DMS114 treated with DMSO at 0.1 percent for 48 hours (cell line): Measurements from ENCODE around the gene USP10.
"Not testable (repeated sequence)": the region's sequence is repeated elsewhere in the genome, so short reads cannot be mapped to it uniquely, and the experiment has no call there.

Experiments used
- DNase-seq: peaks from one replicate; lab custom pipeline; 2025; ENCODE audit not compliant: unreplicated experiment; lab: John Stamatoyannopoulos, UW

USP10 gene

DNA sequence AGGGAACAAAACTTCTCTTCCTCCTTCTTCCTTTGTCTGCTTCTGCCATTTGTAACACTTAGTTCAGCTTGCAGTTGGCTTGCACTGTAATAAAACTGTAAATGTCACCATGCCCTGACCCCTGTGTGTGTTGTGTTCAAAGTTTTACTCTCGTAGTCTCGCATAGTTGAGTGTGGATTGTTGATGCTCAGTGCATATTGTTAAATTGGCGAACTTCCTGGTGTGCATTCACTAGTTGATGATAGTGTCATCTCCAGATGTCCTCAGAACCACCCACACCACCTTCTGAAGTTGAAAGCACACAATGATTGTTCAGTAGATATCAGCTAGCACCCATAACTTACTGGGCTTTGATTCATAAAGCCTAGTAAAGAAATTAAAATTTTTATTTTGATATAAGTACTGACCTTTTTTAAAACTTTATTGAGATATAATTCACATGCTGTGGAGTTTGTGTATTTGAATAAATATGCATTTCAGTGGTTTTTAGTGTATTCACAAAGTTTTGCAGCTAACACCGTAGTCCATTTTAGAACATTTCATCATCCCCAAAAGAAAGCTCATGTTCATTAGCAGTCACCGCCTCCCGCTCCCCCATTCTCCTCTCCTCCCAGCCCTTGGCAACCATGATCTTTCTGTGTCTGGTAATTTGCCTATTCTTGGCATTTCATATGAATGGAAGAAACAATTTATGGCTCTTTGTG, 25.0 kb downstream of the USP10 start:
- no peak for DNase-seq

DNA sequence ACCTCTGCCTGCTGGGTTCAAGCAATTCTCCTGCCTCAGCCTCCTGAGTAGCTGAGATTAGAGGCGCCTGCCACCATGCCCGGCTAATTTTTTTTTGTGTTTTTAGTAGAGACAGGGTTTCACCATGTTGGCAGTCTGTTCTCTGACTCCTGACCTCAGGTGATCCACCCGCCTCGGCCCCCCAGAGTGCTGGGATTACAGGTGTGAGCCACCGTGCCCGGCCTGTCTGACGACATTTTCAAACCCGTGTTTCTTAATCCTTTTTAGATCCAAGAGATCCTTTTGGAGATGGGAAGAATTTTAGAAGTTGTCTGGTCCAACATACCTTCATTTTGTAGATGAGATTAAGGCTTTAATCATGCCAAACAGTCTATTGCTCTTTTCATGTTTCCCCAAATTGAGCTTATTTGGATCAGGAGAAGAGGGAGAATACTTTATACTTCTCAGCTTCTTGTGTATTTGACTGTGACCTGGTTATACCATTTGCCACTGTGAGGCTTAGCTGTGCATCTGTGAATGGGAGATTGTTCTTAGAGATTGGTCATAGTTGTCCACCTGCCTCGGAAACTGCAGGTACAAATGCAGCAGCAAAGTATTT, 25.8 kb downstream of the USP10 start:
- DNase-seq = no peak

DNA sequence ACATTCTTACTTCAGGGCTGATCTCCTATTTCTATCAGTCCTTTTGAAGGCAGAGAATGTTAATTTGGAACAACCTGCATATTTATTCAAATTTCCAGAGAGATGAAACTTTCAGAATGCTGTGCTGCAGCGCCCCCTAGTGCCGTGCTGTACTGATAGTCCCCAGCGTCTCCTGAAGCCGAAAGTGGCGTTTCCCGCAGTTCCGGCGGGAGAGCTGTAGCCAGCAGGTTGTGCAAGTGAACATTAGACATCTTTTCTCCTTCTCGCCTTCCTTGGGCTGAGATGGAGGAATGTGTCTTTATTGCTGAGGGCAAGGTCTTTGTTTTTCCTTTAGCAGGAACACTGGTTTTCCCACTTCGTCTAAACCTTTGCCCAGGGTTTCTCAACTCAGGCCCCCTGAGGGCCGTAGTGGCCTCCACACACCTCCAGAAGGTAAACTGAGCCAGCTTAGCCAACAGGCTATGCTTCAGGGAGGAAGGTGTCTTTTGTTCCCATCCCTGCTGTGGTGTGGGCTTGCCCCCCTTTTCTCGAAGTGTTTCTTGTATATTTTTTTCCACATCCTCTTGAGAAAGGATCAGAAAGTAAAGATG, 26.4 kb downstream of the USP10 start:
- peak; percentile 83 for DNase-seq

DNA sequence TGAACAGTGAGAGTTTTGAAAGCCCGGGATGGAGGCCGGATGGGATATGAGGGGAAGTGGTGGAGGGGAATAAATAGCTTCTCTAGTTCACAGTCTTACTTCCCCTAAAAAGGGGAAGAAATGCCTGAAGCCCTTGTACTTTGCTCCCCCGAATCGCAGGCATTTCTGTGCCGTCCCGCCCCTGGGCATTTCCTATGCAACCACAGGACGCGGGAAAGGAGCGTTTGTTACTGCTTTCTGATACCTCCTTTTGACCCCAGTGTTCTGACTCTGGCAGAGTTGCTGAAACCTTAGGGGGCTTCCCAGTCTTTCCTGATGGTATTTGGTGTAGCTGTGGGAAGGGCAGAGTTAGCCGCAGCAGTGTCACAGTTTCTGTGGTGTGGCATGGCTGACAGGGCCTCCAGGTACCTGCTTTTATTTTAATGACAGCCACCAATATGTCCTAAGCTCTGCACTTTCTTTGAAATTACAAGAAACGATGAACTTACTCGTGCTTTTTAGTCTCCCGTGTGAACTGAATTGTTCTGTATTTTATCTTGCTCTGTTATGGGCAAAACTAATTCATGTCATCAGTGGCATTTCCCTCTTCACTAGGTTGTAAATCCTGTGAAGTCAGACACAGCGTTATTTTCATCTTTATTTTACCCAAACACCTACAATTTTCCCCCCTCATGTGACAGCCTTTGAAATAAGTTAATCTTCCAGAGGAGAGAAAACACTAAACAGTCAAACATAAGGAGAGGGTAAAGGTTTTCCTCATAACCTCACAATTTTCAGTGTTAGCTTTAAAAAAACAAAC, 27.1 kb downstream of the USP10 start:
- DNase-seq = no peak

DNA sequence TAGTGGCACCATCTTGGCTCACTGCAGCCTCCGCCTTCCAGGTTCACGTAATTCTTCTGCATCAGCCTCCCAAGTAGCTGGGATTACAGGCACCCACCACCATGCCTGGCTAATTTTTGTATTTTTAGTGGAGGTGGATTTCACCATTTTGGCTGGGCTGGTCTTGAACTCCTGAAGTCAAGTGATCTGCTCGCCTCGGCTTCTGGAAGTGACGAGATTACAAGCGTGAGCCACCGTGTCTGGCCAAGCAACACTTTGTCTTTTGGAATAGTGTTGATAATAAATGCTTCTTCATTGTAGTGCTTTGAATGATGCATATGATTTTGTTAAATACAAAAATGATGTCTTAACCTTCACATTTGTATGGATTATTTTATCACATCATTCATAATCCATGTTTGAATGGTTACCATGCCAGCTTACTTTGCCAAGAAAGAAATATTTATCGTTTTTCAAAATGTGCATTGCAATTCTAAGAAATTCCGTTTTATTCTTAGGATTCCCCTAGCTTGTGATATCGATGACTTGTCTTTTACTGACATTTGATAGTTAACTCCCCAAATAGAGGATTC, 29.1 kb downstream of the USP10 start:
- DNase-seq = no peak

DNA sequence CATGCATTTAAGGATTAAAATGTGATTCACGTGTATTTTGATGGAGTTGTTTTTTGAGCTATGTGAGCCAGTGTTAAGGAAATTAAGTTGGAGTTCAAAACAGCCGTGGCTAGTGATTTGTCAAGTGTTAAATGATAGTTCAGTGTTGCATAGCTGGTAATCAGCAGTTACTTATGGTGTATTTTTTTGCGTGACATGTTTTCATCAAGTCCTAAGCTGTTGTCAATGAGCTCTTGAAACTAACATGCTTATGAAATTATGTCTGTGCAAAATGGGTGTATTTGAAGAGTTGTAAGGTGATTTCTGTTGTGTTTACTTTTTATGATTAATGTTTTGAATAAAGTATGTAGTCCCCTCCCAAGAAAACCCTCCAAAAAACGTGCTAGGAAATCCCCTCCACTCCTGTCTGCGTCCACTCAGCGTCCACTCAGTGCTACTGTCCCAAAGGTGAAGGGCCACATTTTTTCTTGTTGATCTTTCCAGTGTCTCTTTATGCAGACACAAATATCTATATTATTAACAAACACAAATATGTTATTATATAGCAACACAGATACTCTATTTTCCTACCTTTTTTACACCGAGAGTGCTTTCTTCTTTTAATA, 30.0 kb downstream of the USP10 start:
- DNase-seq = peak; percentile 12

DNA sequence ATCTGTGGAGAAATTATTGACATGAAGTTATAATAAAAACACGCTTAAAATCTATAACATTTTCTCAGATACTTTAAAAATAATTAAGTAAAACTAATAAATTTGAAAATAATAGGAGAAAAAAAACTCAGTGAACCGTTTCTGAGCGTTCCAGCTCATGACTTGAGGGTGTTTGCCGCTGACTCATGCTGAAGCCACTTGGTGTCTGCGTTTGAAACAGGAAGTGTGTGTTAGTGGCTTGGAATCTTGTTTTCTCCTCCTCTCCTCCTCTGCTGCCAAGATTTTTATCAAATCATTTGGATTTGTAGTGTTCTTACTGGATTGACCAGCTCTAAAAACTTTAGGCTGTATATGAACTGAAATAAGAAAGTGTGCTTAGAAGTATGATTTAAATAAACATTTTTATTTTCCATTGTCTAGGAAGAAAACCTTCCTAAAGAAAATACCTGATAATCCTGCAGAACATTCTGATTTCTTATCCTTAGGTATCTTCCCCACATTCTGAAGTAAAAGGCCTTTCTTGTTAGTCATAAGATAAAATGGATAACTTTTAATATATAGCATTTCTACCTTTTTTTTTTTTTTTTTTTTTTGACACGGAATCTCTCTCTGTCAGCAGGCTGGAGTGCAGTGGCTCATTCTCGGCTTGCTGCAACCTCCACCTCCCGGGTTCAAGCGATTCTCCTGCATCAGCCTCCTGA, 30.8 kb downstream of the USP10 start:
- peak; percentile 24 for DNase-seq

DNA sequence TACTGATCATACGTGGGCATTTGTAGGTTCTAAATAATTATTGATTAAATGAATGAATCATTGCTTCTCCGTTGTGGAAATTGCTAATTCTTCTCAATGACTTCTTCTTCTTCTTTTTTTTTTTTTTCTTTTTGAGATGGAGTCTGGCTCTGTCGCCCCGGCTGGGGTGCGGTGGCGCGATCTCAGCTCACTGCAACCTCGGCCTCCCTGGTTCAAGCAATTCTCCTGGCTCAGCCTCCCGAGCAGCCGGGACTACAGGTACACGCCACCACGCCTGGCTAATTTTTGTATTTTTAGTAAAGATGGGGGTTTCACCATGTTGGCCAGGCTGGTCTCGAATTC, 32.5 kb downstream of the USP10 start:
- not testable (repeated sequence) for DNase-seq

DNA sequence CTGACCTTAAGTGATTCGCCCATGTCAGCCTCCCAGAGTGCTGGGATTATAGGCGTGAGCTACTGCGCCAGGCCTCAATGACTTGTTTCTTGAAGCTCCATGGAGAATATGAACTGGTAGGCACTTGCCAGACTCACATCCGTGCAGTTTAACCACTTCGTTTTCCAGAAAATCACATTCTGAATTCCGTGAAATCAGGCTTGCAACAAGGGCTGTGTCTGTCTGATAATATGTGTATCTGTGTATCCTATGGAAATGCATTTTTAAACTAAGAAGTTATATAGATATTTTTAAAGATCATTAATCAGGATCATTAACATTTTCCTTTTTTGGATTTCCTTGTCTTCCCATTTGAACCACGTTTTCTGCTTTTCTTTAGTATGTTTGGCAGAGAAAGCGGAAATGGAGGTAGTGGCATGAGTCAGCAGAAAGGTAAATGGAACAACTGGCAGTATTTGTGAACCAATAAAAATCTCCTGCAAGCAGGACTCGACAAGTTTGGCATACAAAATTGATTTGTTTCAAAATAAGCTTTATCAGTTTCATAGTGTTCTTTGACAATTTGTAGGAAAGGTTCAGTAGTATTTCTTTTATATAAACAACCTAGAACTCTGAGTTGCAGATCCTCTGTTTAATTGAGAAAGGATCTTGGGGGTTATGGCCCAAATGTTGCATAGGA, 33.0 kb downstream of the USP10 start:
- DNase-seq = no peak

DNA sequence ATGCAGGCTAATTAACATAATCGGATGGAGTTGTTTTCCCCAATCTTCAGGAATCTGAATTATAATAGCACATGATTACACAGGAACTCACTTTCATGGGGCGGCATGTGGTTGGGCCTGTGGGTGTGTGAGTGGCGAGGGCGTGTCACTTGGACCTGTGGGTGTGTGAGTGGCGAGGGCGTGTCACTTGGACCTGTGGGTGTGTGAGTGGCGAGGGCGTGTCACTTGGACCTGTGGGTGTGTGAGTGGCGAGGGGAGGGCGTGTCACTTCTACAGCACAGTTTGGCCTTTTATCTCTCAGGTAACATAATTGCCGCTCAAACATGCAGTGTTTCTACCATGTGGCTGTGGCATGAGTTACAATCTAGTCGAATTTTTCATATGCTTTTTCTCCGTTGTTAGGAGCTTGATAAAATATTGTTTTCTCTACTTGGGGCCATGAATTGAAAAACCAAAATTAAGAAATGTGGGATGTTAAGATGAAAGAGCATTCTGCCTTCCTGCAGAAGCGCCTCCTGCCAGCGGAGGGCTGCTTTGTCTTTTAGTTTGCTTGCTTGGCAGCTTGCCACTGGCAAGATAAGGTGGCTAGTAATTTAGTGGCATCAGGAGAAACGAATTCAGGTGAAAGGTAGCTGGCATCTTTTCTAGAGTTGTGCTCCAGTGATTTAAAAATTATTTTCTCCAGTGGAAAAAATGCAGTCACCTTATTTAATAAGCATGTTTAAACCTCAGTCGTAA, 36.2 kb downstream of the USP10 start:
- no peak for DNase-seq

DNA sequence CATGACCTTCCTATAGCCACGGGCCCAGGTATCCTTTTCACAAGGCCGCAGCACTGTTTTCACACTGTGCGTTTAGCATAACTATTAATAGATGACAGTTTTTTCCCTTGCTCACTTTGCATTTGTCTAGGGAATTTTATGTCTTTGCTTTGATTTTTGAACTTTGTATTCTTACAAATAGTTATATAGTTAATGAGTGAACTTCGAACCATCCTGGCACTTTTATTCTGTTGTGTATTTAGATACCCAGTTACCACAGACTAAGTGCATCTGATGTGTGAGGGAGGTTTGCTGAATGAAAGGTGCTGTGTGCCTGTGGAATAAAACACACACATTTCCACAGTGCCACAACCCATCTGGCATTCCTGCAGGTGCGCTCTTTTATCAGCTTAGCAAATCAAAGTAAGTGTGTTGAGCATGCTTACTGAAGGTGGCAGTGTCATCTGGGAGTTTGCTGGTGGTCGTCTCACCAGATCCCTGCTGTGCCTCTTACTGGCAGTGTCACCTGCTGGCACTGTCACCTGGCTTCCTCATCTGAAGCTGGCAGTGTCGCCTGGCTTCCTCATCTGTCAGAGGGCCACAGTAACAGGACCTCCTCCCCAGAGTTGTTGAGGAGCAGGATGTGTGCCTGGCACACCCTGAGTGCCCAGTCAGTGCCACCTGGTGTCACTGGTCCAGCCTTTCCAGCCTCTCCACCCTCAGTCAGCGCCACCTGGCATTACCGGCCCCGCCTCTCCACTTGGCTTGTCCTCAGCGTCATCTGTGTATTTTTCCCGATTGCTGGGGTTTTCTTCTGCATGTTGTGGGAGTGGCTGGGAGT, 37.6 kb downstream of the USP10 start:
- DNase-seq = no peak

DNA sequence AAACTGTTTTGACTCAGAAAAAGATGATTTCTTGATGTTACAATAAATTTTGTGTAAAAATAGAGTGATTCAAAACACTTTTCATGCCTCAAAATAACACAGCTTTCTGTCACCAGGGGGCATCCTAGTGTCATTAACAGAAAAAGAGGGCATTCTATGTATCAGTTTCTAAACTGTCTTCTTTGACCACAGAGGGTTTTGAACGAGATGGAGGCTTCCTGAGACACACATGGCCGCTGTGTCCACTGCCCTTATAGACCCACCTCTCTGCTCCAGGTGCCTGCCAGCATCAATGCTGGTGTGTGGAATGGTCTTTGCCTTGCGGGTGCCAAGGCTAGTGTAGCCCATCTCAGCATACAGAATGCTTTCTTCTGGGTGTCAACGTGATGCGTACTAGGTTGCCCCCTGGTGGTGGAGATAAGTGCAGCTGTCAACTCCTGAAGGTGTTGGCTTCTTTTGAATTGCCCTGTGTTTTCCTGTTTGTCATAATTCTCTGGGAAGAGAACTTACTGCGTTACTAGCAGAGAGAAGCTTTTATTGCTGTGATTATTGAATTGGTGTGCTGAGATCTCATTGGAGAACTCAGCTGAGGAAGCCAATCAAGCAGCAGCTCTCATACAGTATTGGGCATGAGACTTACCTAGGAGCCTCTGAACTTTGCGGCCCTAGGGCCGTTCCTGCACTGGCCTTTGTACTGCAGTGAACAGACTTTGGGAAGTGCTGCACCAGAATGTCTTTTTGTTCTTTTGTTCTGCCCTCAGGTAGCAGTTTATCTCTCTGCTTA, 38.6 kb downstream of the USP10 start:
- peak; percentile 51 for DNase-seq

DNA sequence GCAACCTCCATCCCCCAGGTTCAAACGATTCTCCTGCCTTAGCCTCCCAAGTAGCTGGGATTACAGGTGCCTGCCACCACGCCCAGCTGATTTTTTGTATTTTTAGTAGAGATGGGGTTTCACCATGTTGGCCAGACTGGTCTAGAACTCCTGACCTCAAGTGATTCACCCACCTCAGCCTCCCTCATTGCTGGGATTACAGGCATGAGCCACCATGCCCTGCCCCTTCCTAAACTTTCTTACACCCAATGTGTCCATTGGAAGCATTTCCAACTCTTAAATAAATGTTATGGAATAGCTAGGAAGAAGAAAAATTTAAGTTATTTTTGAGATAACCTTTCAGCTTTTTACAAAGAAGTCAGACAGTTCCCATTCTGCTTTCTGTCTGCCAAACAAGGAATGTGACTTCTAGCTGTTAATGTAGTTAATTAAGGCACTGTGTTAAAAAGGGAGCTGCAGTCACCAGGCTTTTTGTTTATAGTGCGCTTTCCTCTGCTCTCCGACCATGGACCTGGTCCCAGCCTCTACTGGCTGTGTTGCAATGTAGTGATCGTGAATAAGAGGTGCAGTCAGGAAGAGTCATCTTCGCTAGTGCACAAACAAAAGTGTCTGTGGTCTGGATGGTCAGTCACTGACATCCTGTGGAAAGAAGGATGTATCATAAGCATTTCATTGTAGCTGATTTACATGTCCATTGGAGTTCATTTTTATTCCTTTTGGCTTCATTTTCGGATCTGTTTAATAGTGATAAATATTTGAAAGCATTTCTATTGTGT, 39.7 kb downstream of the USP10 start:
- no peak for DNase-seq

DNA sequence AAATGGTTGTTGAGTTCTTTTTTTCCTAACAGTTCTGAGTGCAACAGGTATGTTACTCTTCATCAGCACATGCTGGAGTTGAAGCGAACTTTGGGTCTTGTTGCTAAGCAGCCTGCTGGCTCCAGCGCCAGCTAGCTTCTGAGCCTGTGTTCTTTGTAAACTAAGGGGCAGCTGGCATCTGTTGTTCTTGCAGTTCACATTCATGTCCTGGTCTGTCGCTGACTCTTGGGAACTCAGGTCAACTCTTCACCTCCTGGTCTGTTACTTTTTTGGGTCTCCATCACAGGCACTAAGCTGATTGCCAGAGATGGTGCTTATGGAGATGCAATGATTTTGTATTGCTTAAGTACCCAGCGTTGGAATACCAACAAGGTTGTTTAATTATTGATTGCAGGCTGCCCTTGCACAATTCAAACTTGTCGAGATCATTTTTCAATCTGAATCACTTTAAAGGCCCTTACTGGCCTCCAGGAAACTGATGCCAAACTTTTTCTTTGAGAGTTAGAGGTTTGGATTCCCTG, 40.9 kb downstream of the USP10 start:
- DNase-seq = no peak

DNA sequence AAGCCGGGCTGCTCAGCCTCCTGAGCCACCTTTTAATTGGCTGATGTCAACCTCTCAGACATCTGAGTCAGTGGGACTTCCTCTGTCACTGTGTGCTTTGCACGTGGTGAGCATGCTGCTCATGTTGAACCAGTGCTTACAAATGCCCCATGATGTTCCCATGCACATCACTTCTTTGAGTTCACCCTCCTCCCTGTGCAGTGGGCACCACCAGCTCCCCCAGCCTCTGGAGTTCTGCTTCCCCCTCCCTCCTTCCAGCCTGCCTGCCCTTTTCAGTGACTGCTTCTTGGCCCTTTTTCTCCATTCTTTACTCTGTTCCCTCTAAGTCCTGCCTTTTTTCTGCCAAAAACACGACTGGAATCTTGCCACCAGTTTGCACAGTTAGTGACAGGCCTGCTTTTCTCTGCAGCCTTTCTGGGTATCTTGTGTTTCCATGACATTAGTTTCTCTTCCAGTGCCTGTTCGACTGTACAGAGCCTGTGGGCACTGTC, 41.6 kb downstream of the USP10 start:
- DNase-seq = no peak

DNA sequence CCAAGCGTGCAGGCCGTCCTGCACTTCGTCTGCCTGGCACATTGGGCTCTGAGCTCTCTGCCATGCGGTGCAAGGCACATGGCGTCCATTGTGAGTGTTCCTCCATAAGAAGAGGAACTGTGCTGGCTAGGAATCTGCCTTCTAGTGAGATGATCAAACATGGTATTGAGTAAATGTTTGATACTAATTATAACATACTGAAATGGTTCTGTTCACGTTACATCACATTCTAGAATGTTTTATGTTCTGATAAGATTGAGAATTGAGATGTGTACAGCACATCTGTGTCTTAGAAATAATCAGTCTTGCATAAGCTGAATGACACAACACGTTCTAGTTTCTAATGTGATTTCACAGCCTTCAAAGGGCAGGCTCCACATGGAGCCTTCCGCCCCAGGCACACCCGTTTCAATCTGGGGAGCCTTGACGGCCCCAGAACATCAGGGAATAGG, 42.9 kb downstream of the USP10 start:
- DNase-seq = no peak
